ENCODE results near the gene OR13G1. TPM values are rescaled to one million over a fixed set of nuclear protein-coding genes. Genes with fewer than 3 reads are reported as not detected.
"Not testable (repeated sequence)": the region's sequence is repeated elsewhere in the genome, so short reads cannot be mapped to it uniquely, and the experiment has no call there.

Gene OR13G1
- total RNA-seq, result not detected
- long read RNA-seq, donor 1, result 0 reads
- long read RNA-seq, donor 2, result 0 reads

GRCh38 chr1:247679639-247680038 is at the start of gene OR13G1:
Gene OR13G1, minus strand, starts transcription at chr1:247679739. Its CDS starts 6,698 bp downstream, at chr1:247673041.
- H3K4me3 ChIP-seq, result no peak within 1 kb of the TSS
- no peak for TF ChIP-seq CTCF (IDR thresholded peaks at IDR 0.05)
- DNase-seq (no peak), ATAC-seq (no peak)
- H3K36me3 ChIP-seq (ENCODE audit: low read depth), result no peaks in the 10 kb centered on the region
- intact Hi-C loops (cut with DNase I, micrococcal nuclease), result no loop called here
- no peaks in the 10 kb centered on the region for H3K9me3 ChIP-seq
- H3K4me1 ChIP-seq (ENCODE audit: low read depth), result no peaks in the 10 kb centered on the region

- no peak for TF ChIP-seq CTCF (IDR thresholded peaks at IDR 0.05)
- intact Hi-C loops (cut with DNase I, micrococcal nuclease), result no loop called here
- DNase-seq (no peak), ATAC-seq (no peak)
- H3K4me3 ChIP-seq, result no peak overlapping the region
- H3K4me1 ChIP-seq (ENCODE audit: low read depth), result no peaks in the 10 kb centered on the region
- H3K36me3 ChIP-seq (ENCODE audit: low read depth), result no peaks in the 10 kb centered on the region
- H3K9me3 ChIP-seq, result peaks cover 5% of the 10 kb centered on the region
These were observed 41.7 kb upstream of the OR13G1 start for GRCh38 chr1:247721222-247721621.

- Histone ChIP-seq H3K4me1 (ENCODE audit: low read depth) (no peaks in the 10 kb centered on the region), H3K4me3 (no peak within 1 kb of the TSS), H3K36me3 (ENCODE audit: low read depth) (no peaks in the 10 kb centered on the region), H3K9me3 (peaks cover 5% of the 10 kb centered on the region)
- no peak for DNase-seq
- no peak for ATAC-seq
- intact Hi-C loops (cut with DNase I, micrococcal nuclease), result no loop called here
- TF ChIP-seq CTCF (IDR thresholded peaks at IDR 0.05), result no peak
These were observed 37.0 kb upstream of the OR13G1 start, which contains the start of gene OR6F1 for GRCh38 chr1:247716546-247716945. Gene OR6F1, minus strand, starts transcription at chr1:247716646. Its CDS starts 3,891 bp downstream, at chr1:247712755.

- intact Hi-C loops (cut with DNase I, micrococcal nuclease), result no loop called here
- no peak for TF ChIP-seq CTCF (IDR thresholded peaks at IDR 0.05)
- DNase-seq (no peak), ATAC-seq (no peak)
- Histone ChIP-seq H3K9me3 (no peaks in the 10 kb centered on the region), H3K36me3 (ENCODE audit: low read depth) (no peaks in the 10 kb centered on the region), H3K4me3 (no peak overlapping the region), H3K4me1 (ENCODE audit: low read depth) (no peaks in the 10 kb centered on the region)
These were observed 34.2 kb upstream of the OR13G1 start for GRCh38 chr1:247713753-247714152.

GRCh38 chr1:247710681-247711080 is 31.1 kb upstream of the OR13G1 start:
- H3K4me1 ChIP-seq (ENCODE audit: low read depth); ATAC-seq; DNase-seq; intact Hi-C loops (cut with DNase I, micrococcal nuclease); H3K9me3 ChIP-seq; H3K4me3 ChIP-seq; H3K36me3 ChIP-seq (ENCODE audit: low read depth): not testable (repeated sequence)

GRCh38 chr1:247701338-247701737 is 21.8 kb upstream of the OR13G1 start:
- no peak for DNase-seq
- Histone ChIP-seq H3K4me3 (no peak overlapping the region), H3K36me3 (ENCODE audit: low read depth) (no peaks in the 10 kb centered on the region), H3K4me1 (ENCODE audit: low read depth) (no peaks in the 10 kb centered on the region), H3K9me3 (peaks cover 3% of the 10 kb centered on the region)
- no peak for TF ChIP-seq CTCF (IDR thresholded peaks at IDR 0.05)
- ATAC-seq, result no peak
- intact Hi-C loops (cut with DNase I, micrococcal nuclease), result no loop called here
